ENCODE data around the gene PLPP1.

- TF ChIP-seq, protein P1, sequence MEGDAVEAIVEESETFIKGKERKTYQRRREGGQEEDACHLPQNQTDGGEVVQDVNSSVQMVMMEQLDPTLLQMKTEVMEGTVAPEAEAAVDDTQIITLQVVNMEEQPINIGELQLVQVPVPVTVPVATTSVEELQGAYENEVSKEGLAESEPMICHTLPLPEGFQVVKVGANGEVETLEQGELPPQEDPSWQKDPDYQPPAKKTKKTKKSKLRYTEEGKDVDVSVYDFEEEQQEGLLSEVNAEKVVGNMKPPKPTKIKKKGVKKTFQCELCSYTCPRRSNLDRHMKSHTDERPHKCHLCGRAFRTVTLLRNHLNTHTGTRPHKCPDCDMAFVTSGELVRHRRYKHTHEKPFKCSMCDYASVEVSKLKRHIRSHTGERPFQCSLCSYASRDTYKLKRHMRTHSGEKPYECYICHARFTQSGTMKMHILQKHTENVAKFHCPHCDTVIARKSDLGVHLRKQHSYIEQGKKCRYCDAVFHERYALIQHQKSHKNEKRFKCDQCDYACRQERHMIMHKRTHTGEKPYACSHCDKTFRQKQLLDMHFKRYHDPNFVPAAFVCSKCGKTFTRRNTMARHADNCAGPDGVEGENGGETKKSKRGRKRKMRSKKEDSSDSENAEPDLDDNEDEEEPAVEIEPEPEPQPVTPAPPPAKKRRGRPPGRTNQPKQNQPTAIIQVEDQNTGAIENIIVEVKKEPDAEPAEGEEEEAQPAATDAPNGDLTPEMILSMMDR (IDR thresholded peaks at IDR 0.05; ENCODE audit: low read depth, low read length): no peak
- TF ChIP-seq EZH2phosphoT487 (IDR thresholded peaks at IDR 0.05; ENCODE audit: low read depth): no peak
These were observed 64.5 kb downstream of the PLPP1 start for GRCh38 chr5:55470282-55470681.

Measured in OCI-LY3 (cell line).